ENCODE data around the gene ARHGAP26.
A peak's percentile ranks its signal among the peaks of the same experiment; 100 is the strongest.

The ARHGAP26 gene

DNA sequence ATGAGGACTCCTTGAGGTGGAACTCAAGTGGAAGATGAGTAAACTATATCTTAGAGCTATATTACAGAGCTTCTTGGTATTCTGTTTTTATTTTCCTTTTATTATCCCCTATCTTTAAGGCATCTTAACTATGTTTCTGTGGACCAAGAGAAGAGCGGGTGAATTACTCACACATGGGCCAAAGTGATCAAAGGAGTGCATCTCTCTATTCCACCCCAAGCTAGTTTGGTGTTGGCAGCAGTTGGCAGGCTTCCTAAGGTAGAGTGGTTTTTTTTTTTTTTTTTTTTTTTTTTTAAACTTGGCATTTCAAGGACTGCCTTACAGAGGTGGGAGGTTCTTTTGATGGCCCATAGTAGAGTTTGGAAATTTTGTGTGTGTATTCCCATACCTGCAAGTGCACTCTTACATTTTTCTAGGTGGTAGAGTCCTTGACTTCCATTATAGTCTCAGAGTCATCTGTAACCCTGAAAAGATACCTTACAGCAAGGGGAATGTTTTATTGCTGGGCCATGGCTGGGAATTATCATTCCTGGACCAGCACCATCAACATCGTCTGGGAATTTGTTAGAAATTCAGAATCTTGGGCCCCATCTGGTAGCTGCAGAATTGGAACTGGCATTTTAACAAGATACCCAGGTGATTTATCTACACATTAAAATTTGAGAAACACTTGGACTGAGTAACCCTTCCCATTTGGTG lies 51.0 kb downstream of the ARHGAP26 start:
- Histone ChIP-seq H3K36me3 (ENCODE audit: control insufficient read depth in 2 of 2, insufficient read depth in 2 of 2, low read length in 2 of 2) (no peaks in the 10 kb centered on the region), H3K27ac (ENCODE audit: low read depth in 2 of 2, low read length in 2 of 2) (peak overlapping the region; percentile 89 to 92), H3K9me3 (ENCODE audit: control insufficient read depth in 2 of 2, low read length in 2 of 2) (no peaks in the 10 kb centered on the region), H3K27me3 (ENCODE audit: control insufficient read depth in 2 of 2, insufficient read depth in 2 of 2, low read length in 2 of 2) (no peaks in the 10 kb centered on the region), H3K4me3 (ENCODE audit: low read length in 2 of 2) (peak overlapping the region; percentile 27 to 46), H3K4me1 (ENCODE audit: control insufficient read depth in 2 of 2, insufficient read depth in 2 of 2, low read length in 2 of 2) (peaks cover 67 to 93% of the 10 kb centered on the region in 2 donors), H3K9ac (ENCODE audit: low read depth in 1 of 2, low read length in 2 of 2) (peak overlapping the region; percentile 35 to 59)

DNA sequence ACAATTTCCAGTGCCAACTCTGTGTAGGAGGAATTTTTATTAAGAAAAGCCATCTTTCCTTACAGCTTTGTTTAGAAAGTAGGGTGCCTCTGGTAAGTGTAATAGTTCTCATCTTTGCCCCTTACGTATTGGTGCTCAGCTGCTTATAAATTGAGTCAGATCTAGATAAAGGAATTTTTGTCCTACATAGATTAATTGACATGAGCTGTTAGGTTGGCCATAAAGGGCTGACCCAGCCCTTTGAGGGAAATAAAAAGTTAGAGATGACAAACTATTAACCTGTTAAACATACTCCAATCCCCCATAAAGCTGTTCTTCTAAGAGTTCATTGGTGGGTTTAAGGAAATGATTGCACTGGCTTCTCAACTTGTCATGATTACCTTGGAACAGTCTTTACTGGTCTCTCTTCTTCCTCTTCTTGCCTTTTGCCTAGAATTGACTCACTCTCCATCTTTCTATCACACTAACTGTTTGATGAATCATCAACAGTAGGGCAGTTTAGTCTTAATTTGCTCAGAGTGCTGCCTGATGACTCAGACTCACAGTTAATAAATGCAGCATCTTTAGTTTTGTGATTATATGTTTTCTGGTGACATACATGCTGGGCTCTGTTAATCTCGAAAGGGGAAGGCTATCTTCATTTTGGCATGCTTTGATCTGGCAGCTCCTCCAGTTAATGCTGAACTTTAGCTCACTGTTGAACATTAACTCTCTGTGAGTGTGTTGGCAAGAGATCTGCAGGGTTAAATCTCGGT lies 51.7 kb downstream of the ARHGAP26 start:
- Histone ChIP-seq H3K36me3 (ENCODE audit: control insufficient read depth in 2 of 2, insufficient read depth in 2 of 2, low read length in 2 of 2) (no peaks in the 10 kb centered on the region), H3K27ac (ENCODE audit: low read depth in 2 of 2, low read length in 2 of 2) (peak overlapping the region; percentile 89 to 92), H3K4me3 (ENCODE audit: low read length in 2 of 2) (peak overlapping the region in 1 of 2 donors; percentile 9), H3K4me1 (ENCODE audit: control insufficient read depth in 2 of 2, insufficient read depth in 2 of 2, low read length in 2 of 2) (peaks cover 64 to 93% of the 10 kb centered on the region in 2 donors), H3K9me3 (ENCODE audit: control insufficient read depth in 2 of 2, low read length in 2 of 2) (no peaks in the 10 kb centered on the region), H3K9ac (ENCODE audit: low read depth in 1 of 2, low read length in 2 of 2) (no peak overlapping the region), H3K27me3 (ENCODE audit: control insufficient read depth in 2 of 2, insufficient read depth in 2 of 2, low read length in 2 of 2) (no peaks in the 10 kb centered on the region)

DNA sequence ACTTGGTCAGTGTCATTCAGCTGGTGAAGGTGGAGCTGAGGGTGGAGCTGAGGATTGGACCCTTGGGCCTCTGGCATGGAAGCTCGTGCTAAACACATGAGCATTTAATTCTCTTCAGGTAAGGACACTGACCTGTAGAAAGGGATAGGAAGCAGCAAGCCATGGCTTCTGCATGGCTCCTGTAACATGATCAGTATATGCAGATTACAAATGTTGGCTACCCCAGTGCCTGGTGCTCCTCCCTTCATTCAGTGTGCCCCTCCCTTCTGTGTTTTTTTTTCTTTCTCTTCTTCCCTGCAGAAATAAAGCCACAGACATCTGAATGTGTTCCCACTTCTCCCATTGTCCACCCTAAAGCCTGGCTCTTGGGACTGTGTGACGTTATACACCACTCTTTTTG lies 52.9 kb downstream of the ARHGAP26 start:
- Histone ChIP-seq H3K27ac (ENCODE audit: low read depth in 2 of 2, low read length in 2 of 2) (peak overlapping the region; percentile 75 to 89), H3K27me3 (ENCODE audit: control insufficient read depth in 2 of 2, insufficient read depth in 2 of 2, low read length in 2 of 2) (no peaks in the 10 kb centered on the region), H3K4me1 (ENCODE audit: control insufficient read depth in 2 of 2, insufficient read depth in 2 of 2, low read length in 2 of 2) (peaks cover 60 to 91% of the 10 kb centered on the region in 2 donors), H3K9me3 (ENCODE audit: control insufficient read depth in 2 of 2, low read length in 2 of 2) (no peaks in the 10 kb centered on the region), H3K36me3 (ENCODE audit: control insufficient read depth in 2 of 2, insufficient read depth in 2 of 2, low read length in 2 of 2) (no peaks in the 10 kb centered on the region), H3K4me3 (ENCODE audit: low read length in 2 of 2) (no peak overlapping the region), H3K9ac (ENCODE audit: low read depth in 1 of 2, low read length in 2 of 2) (peak overlapping the region in 1 of 2 donors; percentile 13)

DNA sequence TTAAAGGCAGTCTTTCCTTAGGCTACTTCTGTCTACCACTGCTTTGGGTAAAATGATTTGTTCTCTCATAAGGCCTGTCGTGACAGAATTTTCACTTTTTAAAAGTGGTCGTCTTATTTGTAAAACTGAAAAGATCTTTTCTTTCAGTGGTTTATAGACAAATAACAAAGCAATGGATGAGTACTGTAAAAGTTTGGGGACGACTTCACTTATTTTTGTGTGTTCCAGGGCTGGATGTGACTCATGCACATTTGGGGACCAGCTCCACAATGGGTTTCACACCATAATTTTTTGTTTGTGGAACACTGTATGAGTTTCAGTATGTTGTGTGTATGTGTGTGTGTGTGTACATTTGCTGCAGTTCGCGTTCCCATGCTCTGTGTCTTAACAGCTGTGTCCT lies 53.6 kb downstream of the ARHGAP26 start:
- Histone ChIP-seq H3K4me1 (ENCODE audit: control insufficient read depth in 2 of 2, insufficient read depth in 2 of 2, low read length in 2 of 2) (peaks cover 54 to 84% of the 10 kb centered on the region in 2 donors), H3K36me3 (ENCODE audit: control insufficient read depth in 2 of 2, insufficient read depth in 2 of 2, low read length in 2 of 2) (no peaks in the 10 kb centered on the region), H3K27ac (ENCODE audit: low read depth in 2 of 2, low read length in 2 of 2) (peak overlapping the region in 1 of 2 donors; percentile 40), H3K27me3 (ENCODE audit: control insufficient read depth in 2 of 2, insufficient read depth in 2 of 2, low read length in 2 of 2) (no peaks in the 10 kb centered on the region), H3K9me3 (ENCODE audit: control insufficient read depth in 2 of 2, low read length in 2 of 2) (no peaks in the 10 kb centered on the region), H3K4me3 (ENCODE audit: low read length in 2 of 2) (no peak overlapping the region), H3K9ac (ENCODE audit: low read depth in 1 of 2, low read length in 2 of 2) (peak overlapping the region in 1 of 2 donors; percentile 13)

DNA sequence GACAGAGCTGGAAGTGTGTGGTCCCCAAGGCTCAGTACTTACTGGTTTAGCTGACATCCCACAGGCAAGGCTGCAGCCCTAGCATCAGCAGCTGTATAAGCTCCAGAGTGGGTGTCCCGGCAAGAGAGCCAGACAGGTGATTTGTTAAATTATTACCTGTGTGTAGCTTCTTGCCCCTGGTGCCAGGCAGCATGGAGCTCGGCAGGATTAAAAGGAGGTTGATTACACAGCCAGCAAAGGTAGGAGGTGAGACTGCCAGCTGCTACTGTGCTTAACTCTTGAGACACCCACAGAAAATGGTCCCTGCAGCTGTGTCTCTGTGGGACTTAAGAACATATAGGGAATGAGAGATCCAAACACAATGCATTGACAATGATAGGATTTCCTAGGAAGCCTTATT lies 54.2 kb downstream of the ARHGAP26 start:
- peak overlapping the region; percentile 19 to 40 for H3K27ac ChIP-seq (ENCODE audit: low read depth in 2 of 2, low read length in 2 of 2)
- H3K9ac ChIP-seq (ENCODE audit: low read depth in 1 of 2, low read length in 2 of 2) = peak overlapping the region in 1 of 2 donors; percentile 13
- H3K9me3 ChIP-seq (ENCODE audit: control insufficient read depth in 2 of 2, low read length in 2 of 2) = no peaks in the 10 kb centered on the region
- no peaks in the 10 kb centered on the region for H3K36me3 ChIP-seq (ENCODE audit: control insufficient read depth in 2 of 2, insufficient read depth in 2 of 2, low read length in 2 of 2)
- peaks cover 48 to 78% of the 10 kb centered on the region in 2 donors for H3K4me1 ChIP-seq (ENCODE audit: control insufficient read depth in 2 of 2, insufficient read depth in 2 of 2, low read length in 2 of 2)
- no peaks in the 10 kb centered on the region for H3K27me3 ChIP-seq (ENCODE audit: control insufficient read depth in 2 of 2, insufficient read depth in 2 of 2, low read length in 2 of 2)
- H3K4me3 ChIP-seq (ENCODE audit: low read length in 2 of 2) = no peak overlapping the region

DNA sequence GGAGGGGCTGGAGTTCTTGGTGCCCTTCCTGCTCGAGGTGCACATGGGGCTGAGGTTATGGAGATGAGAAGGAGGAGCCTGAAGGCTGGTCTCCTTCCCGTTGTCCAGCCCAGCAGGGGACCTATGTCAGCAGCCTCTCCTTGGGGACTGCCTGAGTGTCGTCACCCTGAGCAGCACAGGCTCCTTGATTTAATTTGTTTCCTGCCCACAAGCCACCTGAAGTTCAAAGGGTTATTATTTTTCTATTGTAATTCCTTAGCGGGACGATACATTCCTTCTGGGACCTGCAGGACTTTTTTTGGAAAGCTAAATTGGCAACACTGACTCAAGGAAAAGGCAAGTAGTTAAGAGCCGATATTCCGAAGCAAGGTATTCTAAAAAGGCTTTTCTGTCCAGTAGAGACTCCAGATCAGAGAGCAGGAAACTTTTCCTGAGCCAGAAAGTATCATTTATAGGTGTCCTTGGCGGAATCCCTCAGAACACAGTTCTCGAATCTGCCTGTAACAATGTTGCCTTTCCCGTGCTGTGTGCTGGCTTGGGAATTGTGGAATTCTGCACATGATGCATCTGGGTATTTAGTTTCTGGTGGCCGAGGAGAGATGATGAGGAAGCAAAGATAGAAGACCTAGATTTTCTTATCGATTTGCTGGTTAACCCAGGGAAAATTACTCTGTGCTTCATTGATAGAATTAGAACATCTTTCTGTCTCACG lies 55.4 kb downstream of the ARHGAP26 start:
- H3K9ac ChIP-seq (ENCODE audit: low read depth in 1 of 2, low read length in 2 of 2) = peak overlapping the region in 1 of 2 donors; percentile 13
- H3K4me1 ChIP-seq (ENCODE audit: control insufficient read depth in 2 of 2, insufficient read depth in 2 of 2, low read length in 2 of 2) = peaks cover 41 to 68% of the 10 kb centered on the region in 2 donors
- H3K27me3 ChIP-seq (ENCODE audit: control insufficient read depth in 2 of 2, insufficient read depth in 2 of 2, low read length in 2 of 2) = no peaks in the 10 kb centered on the region
- H3K9me3 ChIP-seq (ENCODE audit: control insufficient read depth in 2 of 2, low read length in 2 of 2) = no peaks in the 10 kb centered on the region
- H3K4me3 ChIP-seq (ENCODE audit: low read length in 2 of 2) = no peak overlapping the region
- peak overlapping the region; percentile 37 to 59 for H3K27ac ChIP-seq (ENCODE audit: low read depth in 2 of 2, low read length in 2 of 2)
- H3K36me3 ChIP-seq (ENCODE audit: control insufficient read depth in 2 of 2, insufficient read depth in 2 of 2, low read length in 2 of 2) = no peaks in the 10 kb centered on the region

DNA sequence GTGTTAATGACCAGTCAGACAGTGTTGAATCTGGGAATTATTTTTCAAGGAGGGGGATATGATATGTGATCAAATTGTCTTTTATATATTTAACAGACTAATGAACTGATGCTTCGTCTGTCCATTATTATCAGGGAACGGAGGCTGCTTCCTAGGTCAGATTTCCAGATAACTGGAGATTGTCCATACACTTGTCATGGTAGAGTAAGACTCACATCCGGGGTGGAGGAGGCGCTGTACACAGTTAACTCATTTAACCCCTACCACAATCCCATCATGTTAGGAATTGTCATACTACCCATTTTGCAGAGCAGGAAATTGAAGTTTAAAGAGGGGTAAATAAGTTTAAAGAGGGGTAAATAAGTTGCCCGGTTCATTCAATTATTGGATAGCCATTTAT lies 55.9 kb downstream of the ARHGAP26 start:
- H3K27me3 ChIP-seq (ENCODE audit: control insufficient read depth in 2 of 2, insufficient read depth in 2 of 2, low read length in 2 of 2) = no peaks in the 10 kb centered on the region
- no peak overlapping the region for H3K9ac ChIP-seq (ENCODE audit: low read depth in 1 of 2, low read length in 2 of 2)
- no peak overlapping the region for H3K4me3 ChIP-seq (ENCODE audit: low read length in 2 of 2)
- H3K27ac ChIP-seq (ENCODE audit: low read depth in 2 of 2, low read length in 2 of 2) = peak overlapping the region in 1 of 2 donors; percentile 37
- peaks cover 37 to 63% of the 10 kb centered on the region in 2 donors for H3K4me1 ChIP-seq (ENCODE audit: control insufficient read depth in 2 of 2, insufficient read depth in 2 of 2, low read length in 2 of 2)
- H3K36me3 ChIP-seq (ENCODE audit: control insufficient read depth in 2 of 2, insufficient read depth in 2 of 2, low read length in 2 of 2) = no peaks in the 10 kb centered on the region
- no peaks in the 10 kb centered on the region for H3K9me3 ChIP-seq (ENCODE audit: control insufficient read depth in 2 of 2, low read length in 2 of 2)

DNA sequence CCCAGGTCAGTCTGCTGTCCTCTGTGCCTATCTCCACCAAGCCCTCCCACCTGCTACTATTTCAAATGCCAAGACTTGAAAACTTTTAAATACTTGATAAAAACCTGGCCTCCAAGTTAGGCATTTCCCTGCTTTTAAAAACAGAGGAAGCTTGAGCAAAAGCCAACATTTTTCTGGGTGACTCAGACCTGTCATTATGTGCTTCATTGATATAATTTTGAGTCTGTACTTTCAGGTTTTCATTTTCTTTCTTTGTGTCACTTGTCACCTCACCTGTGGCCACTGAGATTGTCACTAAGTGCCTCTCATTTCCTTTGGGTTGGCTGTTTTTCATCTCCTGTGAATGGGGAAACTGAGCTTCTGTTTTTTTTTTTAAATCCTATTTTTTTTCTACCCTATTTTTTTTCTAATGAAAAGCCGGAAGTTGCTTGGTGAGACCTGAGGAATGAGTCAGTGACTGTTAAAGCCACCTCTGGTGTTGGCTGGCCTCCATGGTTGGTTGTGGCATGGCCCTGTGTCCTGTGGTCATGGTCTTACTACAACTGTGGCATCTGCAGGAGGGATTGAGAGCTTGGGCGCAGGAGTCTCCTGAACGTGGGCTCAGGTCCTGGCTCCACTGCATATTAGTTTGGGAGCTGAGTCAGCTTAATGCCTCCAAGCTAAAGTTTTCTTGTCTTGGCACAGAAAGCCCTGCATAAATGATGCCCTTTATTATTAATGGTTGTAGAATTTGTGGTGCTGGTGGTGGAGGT lies 56.7 kb downstream of the ARHGAP26 start:
- H3K27ac ChIP-seq (ENCODE audit: low read depth in 2 of 2, low read length in 2 of 2) = peak overlapping the region in 1 of 2 donors; percentile 28
- H3K9me3 ChIP-seq (ENCODE audit: control insufficient read depth in 2 of 2, low read length in 2 of 2) = no peaks in the 10 kb centered on the region
- no peaks in the 10 kb centered on the region for H3K36me3 ChIP-seq (ENCODE audit: control insufficient read depth in 2 of 2, insufficient read depth in 2 of 2, low read length in 2 of 2)
- peaks cover 33 to 56% of the 10 kb centered on the region in 2 donors for H3K4me1 ChIP-seq (ENCODE audit: control insufficient read depth in 2 of 2, insufficient read depth in 2 of 2, low read length in 2 of 2)
- no peaks in the 10 kb centered on the region for H3K27me3 ChIP-seq (ENCODE audit: control insufficient read depth in 2 of 2, insufficient read depth in 2 of 2, low read length in 2 of 2)
- no peak overlapping the region for H3K9ac ChIP-seq (ENCODE audit: low read depth in 1 of 2, low read length in 2 of 2)
- no peak overlapping the region for H3K4me3 ChIP-seq (ENCODE audit: low read length in 2 of 2)

DNA sequence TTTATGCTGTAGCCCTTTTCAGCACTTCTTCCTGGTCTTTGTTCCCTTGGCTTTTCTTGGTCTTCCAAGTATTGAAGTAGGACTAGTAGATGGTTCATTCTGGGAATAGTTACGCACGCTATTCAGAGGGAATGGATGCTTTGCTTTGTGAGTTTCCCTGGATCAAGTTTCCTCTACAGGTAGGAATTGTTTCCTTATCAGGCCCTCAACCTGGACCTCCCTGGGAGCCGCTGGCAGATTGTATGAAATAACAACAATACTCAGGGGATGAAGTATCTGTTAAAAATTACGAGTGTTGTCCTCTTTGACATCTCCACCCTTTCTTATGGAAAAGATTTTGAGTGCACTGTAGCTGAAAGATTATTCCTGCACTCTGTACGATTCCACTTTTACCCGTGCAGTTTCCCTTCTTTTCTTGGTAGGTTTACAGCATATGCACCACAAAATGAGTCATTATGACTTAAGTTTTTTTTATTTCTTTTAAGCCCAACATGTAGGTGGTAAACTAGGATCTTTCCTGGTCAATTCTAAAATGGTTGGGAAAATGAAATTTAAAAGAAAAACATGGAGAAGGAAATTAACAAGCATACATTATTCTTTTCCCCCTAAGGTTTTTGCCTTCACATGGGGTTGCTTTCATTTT lies 57.9 kb downstream of the ARHGAP26 start:
- Histone ChIP-seq H3K36me3 (ENCODE audit: control insufficient read depth in 2 of 2, insufficient read depth in 2 of 2, low read length in 2 of 2) (no peaks in the 10 kb centered on the region), H3K4me1 (ENCODE audit: control insufficient read depth in 2 of 2, insufficient read depth in 2 of 2, low read length in 2 of 2) (peaks cover 30 to 51% of the 10 kb centered on the region in 2 donors), H3K9ac (ENCODE audit: low read depth in 1 of 2, low read length in 2 of 2) (no peak overlapping the region), H3K9me3 (ENCODE audit: control insufficient read depth in 2 of 2, low read length in 2 of 2) (no peaks in the 10 kb centered on the region), H3K27ac (ENCODE audit: low read depth in 2 of 2, low read length in 2 of 2) (no peak overlapping the region), H3K4me3 (ENCODE audit: low read length in 2 of 2) (no peak overlapping the region), H3K27me3 (ENCODE audit: control insufficient read depth in 2 of 2, insufficient read depth in 2 of 2, low read length in 2 of 2) (no peaks in the 10 kb centered on the region)

Measured in mucosa of rectum (tissue), 2 donors.